ENCODE measurements around the gene CCNF. TPM values are rescaled to one million over a fixed set of nuclear protein-coding genes. Genes with fewer than 3 reads are reported as not detected.

The CCNF gene
- polyA plus RNA-seq, 1 donor (not counting 4 experiments of a cell fraction or from before 2014, with no cell fraction given) = 3.5 TPM

GRCh38 chr16:2467528-2468232, 38.4 kb downstream of the CCNF start:
- no peaks in the 10 kb centered on the region for H3K9me1 ChIP-seq (ENCODE audit: control insufficient read depth, extremely low read depth, insufficient read depth, low read length)
- FAIRE-seq = no peak
- TF ChIP-seq, protein P1, sequence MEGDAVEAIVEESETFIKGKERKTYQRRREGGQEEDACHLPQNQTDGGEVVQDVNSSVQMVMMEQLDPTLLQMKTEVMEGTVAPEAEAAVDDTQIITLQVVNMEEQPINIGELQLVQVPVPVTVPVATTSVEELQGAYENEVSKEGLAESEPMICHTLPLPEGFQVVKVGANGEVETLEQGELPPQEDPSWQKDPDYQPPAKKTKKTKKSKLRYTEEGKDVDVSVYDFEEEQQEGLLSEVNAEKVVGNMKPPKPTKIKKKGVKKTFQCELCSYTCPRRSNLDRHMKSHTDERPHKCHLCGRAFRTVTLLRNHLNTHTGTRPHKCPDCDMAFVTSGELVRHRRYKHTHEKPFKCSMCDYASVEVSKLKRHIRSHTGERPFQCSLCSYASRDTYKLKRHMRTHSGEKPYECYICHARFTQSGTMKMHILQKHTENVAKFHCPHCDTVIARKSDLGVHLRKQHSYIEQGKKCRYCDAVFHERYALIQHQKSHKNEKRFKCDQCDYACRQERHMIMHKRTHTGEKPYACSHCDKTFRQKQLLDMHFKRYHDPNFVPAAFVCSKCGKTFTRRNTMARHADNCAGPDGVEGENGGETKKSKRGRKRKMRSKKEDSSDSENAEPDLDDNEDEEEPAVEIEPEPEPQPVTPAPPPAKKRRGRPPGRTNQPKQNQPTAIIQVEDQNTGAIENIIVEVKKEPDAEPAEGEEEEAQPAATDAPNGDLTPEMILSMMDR (optimal IDR thresholded peaks at IDR 0.05 in 1 of 3, IDR thresholded peaks at IDR 0.05 in 1 of 3, conservative IDR thresholded peaks at IDR 0.05 in 1 of 3; ENCODE audit: extremely low read depth in 1 of 3, insufficient read depth in 2 of 3, low read length in 3 of 3) = no peak
- dilution Hi-C loops (cut with MboI; ENCODE audit: extremely low pct_ligation_motif_present, low sequenced_read_pairs) = no loop called here
- no peaks in the 10 kb centered on the region for H4K20me1 ChIP-seq (ENCODE audit: control insufficient read depth, extremely low read depth, insufficient read depth, low read length)
- H3K4me1 ChIP-seq (ENCODE audit: control insufficient read depth, extremely low read depth, insufficient read depth, low read length) = peaks cover 11% of the 10 kb centered on the region
- H3K9ac ChIP-seq (ENCODE audit: control insufficient read depth, extremely low read depth, insufficient read depth, low read length) = peak overlapping the region; percentile 71
- H3K36me3 ChIP-seq (ENCODE audit: control insufficient read depth in 2 of 2, extremely low read depth in 1 of 2, insufficient read depth in 2 of 2, low read length in 2 of 2) = no peaks in the 10 kb centered on the region
- no peaks in the 10 kb centered on the region for H3K9me3 ChIP-seq (ENCODE audit: control insufficient read depth, low read depth, low read length)
- peak overlapping the region; percentile 30 for H2AFZ ChIP-seq (ENCODE audit: control insufficient read depth, low read length)
- DNase-seq (ENCODE audit: low read depth, low spot score) = no peak
- H3K27ac ChIP-seq (ENCODE audit: control insufficient read depth, insufficient read depth, low read length) = no peak overlapping the region
- peak overlapping the region; percentile 37 to 64 (median 59) for H3K4me3 ChIP-seq (ENCODE audit: control insufficient read depth in 2 of 3, extremely low read depth in 1 of 3, insufficient read depth in 2 of 3, low read depth in 1 of 3, low read length in 3 of 3)
- no peaks in the 10 kb centered on the region for H3K79me2 ChIP-seq (ENCODE audit: control insufficient read depth, insufficient read depth, low read length)
- peak overlapping the region; percentile 90 for H3K4me2 ChIP-seq (ENCODE audit: control insufficient read depth, extremely low read depth, insufficient read depth, low read depth, low read length)
- peaks cover 28% of the 10 kb centered on the region for H3K27me3 ChIP-seq (ENCODE audit: control insufficient read depth, extremely low read depth, insufficient read depth, low read length)

GRCh38 chr16:2468233-2468724, 39.0 kb downstream of the CCNF start:
- peaks cover 28% of the 10 kb centered on the region for H3K27me3 ChIP-seq (ENCODE audit: control insufficient read depth, extremely low read depth, insufficient read depth, low read length)
- H3K36me3 ChIP-seq (ENCODE audit: control insufficient read depth in 2 of 2, extremely low read depth in 1 of 2, insufficient read depth in 2 of 2, low read length in 2 of 2) = no peaks in the 10 kb centered on the region
- H3K4me2 ChIP-seq (ENCODE audit: control insufficient read depth, extremely low read depth, insufficient read depth, low read depth, low read length) = peak overlapping the region; percentile 90
- H3K27ac ChIP-seq (ENCODE audit: control insufficient read depth, insufficient read depth, low read length) = no peak overlapping the region
- no peak for DNase-seq (ENCODE audit: low read depth, low spot score)
- H3K4me1 ChIP-seq (ENCODE audit: control insufficient read depth, extremely low read depth, insufficient read depth, low read length) = peaks cover 11% of the 10 kb centered on the region
- H3K79me2 ChIP-seq (ENCODE audit: control insufficient read depth, insufficient read depth, low read length) = no peaks in the 10 kb centered on the region
- peak overlapping the region; percentile 37 to 64 (median 59) for H3K4me3 ChIP-seq (ENCODE audit: control insufficient read depth in 2 of 3, extremely low read depth in 1 of 3, insufficient read depth in 2 of 3, low read depth in 1 of 3, low read length in 3 of 3)
- peak overlapping the region; percentile 71 for H3K9ac ChIP-seq (ENCODE audit: control insufficient read depth, extremely low read depth, insufficient read depth, low read length)
- dilution Hi-C loops (cut with MboI; ENCODE audit: extremely low pct_ligation_motif_present, low sequenced_read_pairs) = no loop called here
- no peaks in the 10 kb centered on the region for H3K9me3 ChIP-seq (ENCODE audit: control insufficient read depth, low read depth, low read length)
- H2AFZ ChIP-seq (ENCODE audit: control insufficient read depth, low read length) = peak overlapping the region; percentile 77
- peaks cover 3% of the 10 kb centered on the region for H4K20me1 ChIP-seq (ENCODE audit: control insufficient read depth, extremely low read depth, insufficient read depth, low read length)
- FAIRE-seq = no peak
- TF ChIP-seq, protein P1 (optimal IDR thresholded peaks at IDR 0.05 in 1 of 3, IDR thresholded peaks at IDR 0.05 in 1 of 3, conservative IDR thresholded peaks at IDR 0.05 in 1 of 3; ENCODE audit: extremely low read depth in 1 of 3, insufficient read depth in 2 of 3, low read length in 3 of 3) = no peak
- TF ChIP-seq EZH2 (IDR thresholded peaks at IDR 0.05; ENCODE audit: low read length) = no peak
- no peaks in the 10 kb centered on the region for H3K9me1 ChIP-seq (ENCODE audit: control insufficient read depth, extremely low read depth, insufficient read depth, low read length)

Measured in keratinocyte (primary cell).